H1 (cell line): Measurements from ENCODE around the gene NTN4.

Source experiments
- CBX5 ChIP-seq: fragments of 300-800, 300-1000 bp; sonication (generic); IDR thresholded peaks from 2 replicates; pipeline ENCODE4 v1.7.1; 2016; ENCODE audit warnings: antibody characterized with exemption, low read length, low read depth
- CHD2 ChIP-seq: IDR thresholded peaks from 2 replicates; pipeline ENCODE4 v1.6.1; 2012; ENCODE audit warnings: low read length, improper control_type of control experiment
- CTCF ChIP-seq, 3 experiments: IDR thresholded peaks; 1 replicate in 2 of 3; 2 replicates in 1 of 3; pipeline versions ENCODE4 v1.5.1 to v1.6.1; 2011; ENCODE audit warnings: low read length in 3 of 3, mild to moderate bottlenecking in 3 of 3, inconsistent platforms in 2 of 3, low read depth in 1 of 3, moderate library complexity in 1 of 3; ENCODE audit not compliant: insufficient read depth in 1 of 3; ENCODE audit errors: control extremely low read depth in 1 of 3
- EP300 ChIP-seq, 2 experiments: IDR thresholded peaks; 1 replicate in 1 of 2; 2 replicates in 1 of 2; pipeline ENCODE4 v1.6.1; 2011 to 2012; ENCODE audit warnings: low read depth in 2 of 2, low read length in 2 of 2, mild to moderate bottlenecking in 2 of 2, borderline replicate concordance in 1 of 2, inconsistent platforms in 1 of 2, moderate library complexity in 1 of 2
- HDAC2 ChIP-seq, 2 experiments: fragments of 300-600 bp in 1 of 2; sonication (generic) in 1 of 2; IDR thresholded peaks; 2 replicates each; pipeline ENCODE4 v1.6.1; 2011 to 2012; ENCODE audit warnings: low read depth in 2 of 2, low read length in 2 of 2, mild to moderate bottlenecking in 2 of 2, moderate library complexity in 2 of 2, borderline replicate concordance in 1 of 2, inconsistent platforms in 1 of 2
- POLR2A ChIP-seq, 2 experiments: IDR thresholded peaks; 1 replicate in 1 of 2; 2 replicates in 1 of 2; pipeline ENCODE4 v1.6.1; 2011; ENCODE audit warnings: low read depth in 2 of 2, low read length in 2 of 2, mild to moderate bottlenecking in 2 of 2; ENCODE audit errors: control extremely low read depth in 1 of 2
- SRF ChIP-seq: IDR thresholded peaks from 2 replicates; pipeline ENCODE4 v1.6.1; 2011; ENCODE audit warnings: mild to moderate bottlenecking, low read depth, low read length, moderate library complexity

- TF ChIP-seq CHD2 (no peak), SRF (no peak), EP300 (IDR thresholded peaks at IDR 0.05; ENCODE audit: borderline replicate concordance in 1 of 2, low read depth in 2 of 2, low read length in 2 of 2) (no peak), CTCF (IDR thresholded peaks at IDR 0.05; ENCODE audit: control extremely low read depth in 1 of 3, insufficient read depth in 1 of 3, low read depth in 1 of 3, low read length in 3 of 3) (no peak), HDAC2 (IDR thresholded peaks at IDR 0.05; ENCODE audit: borderline replicate concordance in 1 of 2, low read depth in 2 of 2, low read length in 2 of 2) (no peak), POLR2A (IDR thresholded peaks at IDR 0.05; ENCODE audit: control extremely low read depth in 1 of 2, low read depth in 2 of 2, low read length in 2 of 2) (no peak), CBX5 (no peak)
Measured at GRCh38 chr12:95671265-95671664, 119.3 kb downstream of the NTN4 start.
